HEK293T (cell line): ENCODE data around the gene HNRNPF.
"Not testable (repeated sequence)": the region's sequence is repeated elsewhere in the genome, so short reads cannot be mapped to it uniquely, and the experiment has no call there.

Source experiments
- CTCF ChIA-PET: fragments of 350-600 bp; formaldehyde crosslinking; extraction: SDS; loops from one replicate; lab custom pipeline; 2021; ENCODE audit warnings: antibody characterized with exemption, inconsistent platforms; lab: Yijun Ruan, JAX
- POLR2A ChIA-PET: fragments of 350-600 bp; formaldehyde crosslinking; extraction: SDS; loops from one replicate; lab custom pipeline; 2020; ENCODE audit warnings: antibody characterized with exemption, inconsistent platforms; lab: Yijun Ruan, JAX
- DNase-seq: peaks from one replicate; pipeline ENCODE4 v3.0.0; 2012; ENCODE audit warnings: mixed read lengths; ENCODE audit errors: extremely low spot score
- ARNT ChIP-seq: fragments of 450-650 bp; IDR thresholded peaks from 2 replicates; pipeline ENCODE4 v1.6.1; 2017; ENCODE audit warnings: mild to moderate bottlenecking
- BHLHE40 ChIP-seq: fragments of 450-650 bp; IDR thresholded peaks from 2 replicates; pipeline ENCODE4 v1.6.1; 2016; ENCODE audit warnings: mild to moderate bottlenecking, moderate library complexity, borderline replicate concordance
- CTBP1 ChIP-seq: fragments of 450-650 bp; IDR thresholded peaks from 2 replicates; pipeline ENCODE4 v1.6.1; 2016; ENCODE audit warnings: borderline replicate concordance
- ELF4 ChIP-seq: fragments of 450-650 bp; IDR thresholded peaks from 2 replicates; pipeline ENCODE4 v1.6.1; 2017; ENCODE audit warnings: antibody characterized with exemption
- FOXA1 ChIP-seq: fragments of 450-650 bp; IDR thresholded peaks from 2 replicates; pipeline ENCODE4 v1.6.1; 2016; ENCODE audit warnings: mild to moderate bottlenecking
- FOXK2 ChIP-seq: fragments of 450-650 bp; IDR thresholded peaks from 2 replicates; pipeline ENCODE4 v1.6.1; 2016; ENCODE audit warnings: mild to moderate bottlenecking
- FOXM1 ChIP-seq: fragments of 450-650 bp; IDR thresholded peaks from 2 replicates; pipeline ENCODE4 v1.6.1; 2017; ENCODE audit warnings: mild to moderate bottlenecking, borderline replicate concordance
- HDGF ChIP-seq: fragments of 450-650 bp; IDR thresholded peaks from 2 replicates; pipeline ENCODE4 v1.6.1; 2017; ENCODE audit warnings: antibody characterized with exemption, borderline replicate concordance
- L3MBTL2 ChIP-seq: fragments of 450-650 bp; conservative IDR thresholded peaks from 2 replicates; pipeline ENCODE4 v1.6.1; 2016; ENCODE audit warnings: mild to moderate bottlenecking
- LEF1 ChIP-seq: fragments of 450-650 bp; IDR thresholded peaks from 2 replicates; pipeline ENCODE4 v1.6.1; 2017; ENCODE audit warnings: mild to moderate bottlenecking, borderline replicate concordance
- NFRKB ChIP-seq: fragments of 450-650 bp; IDR thresholded peaks from 2 replicates; pipeline ENCODE4 v1.6.1; 2016; ENCODE audit warnings: mild to moderate bottlenecking, moderate library complexity
- PKNOX1 ChIP-seq: fragments of 450-650 bp; IDR thresholded peaks from 2 replicates; pipeline ENCODE4 v1.6.1; 2016
- SP1 ChIP-seq: fragments of 450-650 bp; IDR thresholded peaks from 2 replicates; pipeline ENCODE4 v1.6.1; 2017
- SUZ12 ChIP-seq: fragments of 450-650 bp; IDR thresholded peaks from 2 replicates; pipeline ENCODE4 v1.6.1; 2016; ENCODE audit warnings: mild to moderate bottlenecking
- TARDBP ChIP-seq: fragments of 450-650 bp; IDR thresholded peaks from 2 replicates; pipeline ENCODE4 v1.6.1; 2016
- ZNF384 ChIP-seq: fragments of 450-650 bp; IDR thresholded peaks from 2 replicates; pipeline ENCODE4 v1.6.1; 2016

The HNRNPF gene

GRCh38 chr10:43448742-43449141 lies 39.8 kb upstream of the HNRNPF start:
- ChIA-PET CTCF (no interaction called here), POLR2A (no interaction called here)
- DNase-seq: no peak
- TF ChIP-seq FOXK2: no peak
- no peak for TF ChIP-seq FOXM1
- no peak for TF ChIP-seq NFRKB
- TF ChIP-seq LEF1: no peak
- TF ChIP-seq TARDBP: no peak
- TF ChIP-seq HDGF: no peak
- no peak for TF ChIP-seq ARNT
- TF ChIP-seq CTBP1: no peak
- no peak for TF ChIP-seq BHLHE40
- no peak for TF ChIP-seq ZNF384
- TF ChIP-seq SUZ12: no peak
- TF ChIP-seq FOXA1: no peak
- TF ChIP-seq L3MBTL2: no peak
- no peak for TF ChIP-seq ELF4
- TF ChIP-seq SP1: no peak
- no peak for TF ChIP-seq PKNOX1

DNA sequence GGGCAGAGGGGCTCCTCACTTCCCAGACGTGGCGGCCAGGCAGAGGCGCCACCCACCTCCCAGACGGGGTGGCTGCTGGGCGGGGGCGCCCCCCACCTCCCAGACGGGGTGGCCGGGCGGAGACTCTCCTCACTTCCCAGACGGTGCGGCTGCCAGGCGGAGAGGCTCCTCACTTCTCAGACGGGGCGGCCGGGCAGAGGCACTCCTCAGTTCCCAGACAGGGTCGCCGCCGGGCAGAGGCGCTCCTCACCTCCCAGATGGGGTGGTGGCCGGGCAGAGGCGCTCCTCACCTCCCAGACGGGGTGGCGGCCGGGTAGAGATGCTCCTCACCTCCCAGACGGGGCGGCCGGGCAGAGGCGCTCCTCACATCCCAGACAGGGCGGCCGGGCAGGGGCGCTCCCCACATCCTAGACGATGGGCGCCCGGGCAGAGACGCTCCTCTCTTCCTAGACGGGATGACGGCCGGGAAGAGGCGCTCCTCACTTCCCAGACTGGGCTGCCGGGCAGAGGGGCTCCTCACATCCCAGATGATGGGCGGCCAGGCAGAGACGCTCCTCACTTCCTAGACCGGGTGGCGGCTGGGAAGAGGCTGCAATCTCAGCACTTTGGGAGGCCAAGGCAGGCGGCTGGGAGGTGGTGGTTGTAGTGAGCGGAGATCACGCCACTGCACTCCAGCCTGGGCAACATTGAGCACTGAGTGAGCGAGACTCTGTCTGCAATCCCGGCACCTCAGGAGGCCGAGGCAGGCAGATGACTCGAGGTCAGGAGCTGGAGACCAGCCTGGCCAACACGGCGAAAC lies 37.4 kb upstream of the HNRNPF start:
- CTCF ChIA-PET, POLR2A ChIA-PET, DNase-seq: not testable (repeated sequence)

DNA sequence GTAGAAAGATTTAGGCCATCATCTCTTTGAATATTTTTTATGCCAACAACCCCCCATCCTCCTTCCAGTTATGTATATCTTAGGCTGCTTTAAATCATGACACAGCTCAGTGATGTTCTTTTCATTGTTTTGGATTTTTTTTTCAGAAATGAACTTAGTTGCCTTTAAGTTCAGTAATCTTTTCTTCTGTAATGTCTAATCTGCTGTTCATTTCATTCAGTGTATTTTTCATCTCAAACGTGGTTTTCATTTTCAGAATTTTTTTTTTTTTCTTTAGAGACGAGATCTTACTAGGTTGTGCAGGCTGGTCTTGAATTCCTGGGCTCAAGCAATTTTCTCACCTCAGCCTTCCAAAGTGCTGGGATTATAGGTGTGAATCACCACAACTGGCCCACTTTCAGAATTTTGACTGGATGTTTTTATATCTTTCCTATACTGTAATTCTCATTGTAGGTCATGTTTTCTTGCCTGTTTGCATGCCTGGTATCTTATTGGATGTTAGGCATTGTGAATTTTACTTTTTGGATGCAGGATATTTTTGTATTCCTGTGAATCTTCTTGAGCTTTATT lies 36.0 kb upstream of the HNRNPF start:
- TF ChIP-seq PKNOX1: no peak
- no peak for TF ChIP-seq HDGF
- no peak for TF ChIP-seq LEF1
- no peak for TF ChIP-seq CTBP1
- TF ChIP-seq FOXA1: no peak
- TF ChIP-seq ARNT: no peak
- no peak for TF ChIP-seq FOXM1
- no peak for TF ChIP-seq TARDBP
- no peak for TF ChIP-seq BHLHE40
- no peak for DNase-seq
- CTCF ChIA-PET: no interaction called here
- POLR2A ChIA-PET: no interaction called here

GRCh38 chr10:43444323-43444722 lies 35.3 kb upstream of the HNRNPF start:
- ChIA-PET CTCF (no interaction called here), POLR2A (no interaction called here)
- DNase-seq: no peak
- TF ChIP-seq SUZ12: no peak
- TF ChIP-seq ZNF384: no peak
- TF ChIP-seq BHLHE40: no peak
- no peak for TF ChIP-seq ELF4
- TF ChIP-seq FOXK2: no peak
- no peak for TF ChIP-seq TARDBP
- no peak for TF ChIP-seq NFRKB
- no peak for TF ChIP-seq FOXM1
- TF ChIP-seq FOXA1: no peak
- TF ChIP-seq L3MBTL2: no peak
- no peak for TF ChIP-seq SP1

GRCh38 chr10:43440463-43441134 lies 31.6 kb upstream of the HNRNPF start:
- no peak for DNase-seq
- POLR2A ChIA-PET: no interaction called here
- CTCF ChIA-PET: no interaction called here

More at GRCh38 chr10:43440463-43441134, 31.6 kb upstream of the HNRNPF start:
- no peak for TF ChIP-seq ARNT
- no peak for TF ChIP-seq FOXK2
- no peak for TF ChIP-seq LEF1
- TF ChIP-seq L3MBTL2: no peak
- no peak for TF ChIP-seq NFRKB
- TF ChIP-seq PKNOX1: no peak
- no peak for TF ChIP-seq ELF4
- no peak for TF ChIP-seq FOXM1
- TF ChIP-seq CTBP1: no peak
- no peak for TF ChIP-seq HDGF
- TF ChIP-seq SP1: no peak
- no peak for TF ChIP-seq ZNF384
- no peak for TF ChIP-seq BHLHE40
- TF ChIP-seq TARDBP: no peak
